ENCODE measurements around the gene TREML2.
A peak's percentile ranks its signal among the peaks of the same experiment; 100 is the strongest.
"Not testable (repeated sequence)": the region's sequence is repeated elsewhere in the genome, so short reads cannot be mapped to it uniquely, and the experiment has no call there.

The TREML2 gene

GRCh38 chr6:41208439-41209106 lies 7.6 kb upstream of the TREML2 start:
- DNase-seq (ENCODE audit: low spot score), result no peak

GRCh38 chr6:41204156-41204555 lies 3.2 kb upstream of the TREML2 start:
- no peak for DNase-seq (ENCODE audit: low spot score)

- no peak for DNase-seq (ENCODE audit: low spot score)
Measured at GRCh38 chr6:41201764-41202173, 820 bp upstream of the TREML2 start.

- DNase-seq (ENCODE audit: low spot score), result peak; percentile 79
Measured at GRCh38 chr6:41200296-41200900, 551 bp downstream of the TREML2 start.

- peak; percentile 64 for DNase-seq (ENCODE audit: low spot score)
Measured at GRCh38 chr6:41199552-41200246, 1.2 kb downstream of the TREML2 start.

- no peak for DNase-seq (ENCODE audit: low spot score)
Measured at GRCh38 chr6:41197234-41197633, 3.7 kb downstream of the TREML2 start.

GRCh38 chr6:41194386-41194785 lies 6.6 kb downstream of the TREML2 start:
- DNase-seq (ENCODE audit: low spot score), result no peak

- DNase-seq (ENCODE audit: low spot score), result no peak
Measured at GRCh38 chr6:41193884-41194283, 7.1 kb downstream of the TREML2 start.

GRCh38 chr6:41193171-41193734 lies 7.7 kb downstream of the TREML2 start:
- no peak for DNase-seq (ENCODE audit: low spot score)

GRCh38 chr6:41191569-41191968 lies 9.4 kb downstream of the TREML2 start:
- DNase-seq (ENCODE audit: low spot score), result peak; percentile 28

GRCh38 chr6:41190791-41191190 lies 10.2 kb downstream of the TREML2 start:
- no peak for DNase-seq (ENCODE audit: low spot score)

- DNase-seq (ENCODE audit: low spot score), result no peak
Measured at GRCh38 chr6:41189967-41190366, 11.0 kb downstream of the TREML2 start.

- DNase-seq (ENCODE audit: low spot score), result not testable (repeated sequence)
Measured at GRCh38 chr6:41189046-41189445, 11.9 kb downstream of the TREML2 start.

- no peak for DNase-seq (ENCODE audit: low spot score)
Measured at GRCh38 chr6:41187924-41188886, 12.7 kb downstream of the TREML2 start.

- DNase-seq (ENCODE audit: low spot score), result no peak
Measured at GRCh38 chr6:41186031-41186562, 14.9 kb downstream of the TREML2 start.

- DNase-seq (ENCODE audit: low spot score), result no peak
Measured at GRCh38 chr6:41184761-41185160, 16.2 kb downstream of the TREML2 start.

- DNase-seq (ENCODE audit: low spot score), result peak; percentile 60
Measured at GRCh38 chr6:41182069-41183034, 18.6 kb downstream of the TREML2 start.

GRCh38 chr6:41181566-41181965 lies 19.4 kb downstream of the TREML2 start:
- no peak for DNase-seq (ENCODE audit: low spot score)

GRCh38 chr6:41179163-41179562 lies 21.8 kb downstream of the TREML2 start:
- DNase-seq (ENCODE audit: low spot score), result no peak

- no peak for DNase-seq (ENCODE audit: low spot score)
Measured at GRCh38 chr6:41177695-41178094, 23.3 kb downstream of the TREML2 start.

All from CD4-positive, alpha-beta T cell treated with Interleukin-15 for 4 hours (primary cell).